SU-DHL-6 (cell line): ENCODE measurements around the gene RNF103.

Experiments used
- CTCF ChIP-seq: fragments of 200-600 bp; sonication (generic); IDR thresholded peaks from one replicate; pipeline ENCODE4 v1.5.1; 2017; ENCODE audit warnings: antibody characterized with exemption, mild to moderate bottlenecking, low read length, moderate library complexity; ENCODE audit not compliant: insufficient read depth, poor library complexity, severe bottlenecking
- EZH2phosphoT487 ChIP-seq: fragments of 200-600 bp; sonication (generic), shearing (Covaris generic); conservative IDR thresholded peaks from 2 replicates; pipeline ENCODE4 v1.6.1; 2018; ENCODE audit warnings: mild to moderate bottlenecking, antibody characterized with exemption, low read length, moderate library complexity, mixed read lengths

DNA sequence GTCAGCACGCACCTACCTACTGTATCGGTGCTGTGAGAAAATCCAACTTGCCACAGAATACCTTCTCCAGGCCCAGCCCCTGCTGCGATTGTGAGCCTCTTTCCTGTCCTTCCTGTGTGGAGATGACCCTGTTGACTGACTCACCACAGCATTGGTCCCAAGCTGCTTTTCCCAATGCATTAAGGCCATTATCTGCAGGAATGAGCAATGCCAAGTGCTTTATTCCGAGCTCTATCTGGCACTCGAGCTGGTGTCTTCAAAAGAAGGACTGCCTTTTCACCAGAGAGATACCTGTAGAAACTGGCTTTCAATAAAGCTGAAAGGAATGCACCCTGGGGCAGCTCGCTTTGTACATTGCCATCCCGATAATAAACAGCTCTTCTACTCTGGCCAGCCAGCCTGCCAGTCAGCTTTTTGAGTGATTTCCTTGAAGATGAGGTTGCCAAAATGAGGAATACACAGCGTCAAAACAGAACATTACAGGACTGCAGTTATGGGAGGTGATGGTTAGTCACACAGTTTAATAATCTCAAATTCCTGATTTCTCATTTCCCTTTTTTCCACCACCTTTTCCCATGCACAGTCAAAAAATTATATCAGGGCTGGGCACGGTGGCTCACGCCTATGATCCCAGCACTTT, 8.3 kb upstream of the RNF103 start:
- TF ChIP-seq CTCF (no peak), EZH2phosphoT487 (no peak)
